Measurements from ENCODE around the gene PCSK4.

The PCSK4 gene

DNA sequence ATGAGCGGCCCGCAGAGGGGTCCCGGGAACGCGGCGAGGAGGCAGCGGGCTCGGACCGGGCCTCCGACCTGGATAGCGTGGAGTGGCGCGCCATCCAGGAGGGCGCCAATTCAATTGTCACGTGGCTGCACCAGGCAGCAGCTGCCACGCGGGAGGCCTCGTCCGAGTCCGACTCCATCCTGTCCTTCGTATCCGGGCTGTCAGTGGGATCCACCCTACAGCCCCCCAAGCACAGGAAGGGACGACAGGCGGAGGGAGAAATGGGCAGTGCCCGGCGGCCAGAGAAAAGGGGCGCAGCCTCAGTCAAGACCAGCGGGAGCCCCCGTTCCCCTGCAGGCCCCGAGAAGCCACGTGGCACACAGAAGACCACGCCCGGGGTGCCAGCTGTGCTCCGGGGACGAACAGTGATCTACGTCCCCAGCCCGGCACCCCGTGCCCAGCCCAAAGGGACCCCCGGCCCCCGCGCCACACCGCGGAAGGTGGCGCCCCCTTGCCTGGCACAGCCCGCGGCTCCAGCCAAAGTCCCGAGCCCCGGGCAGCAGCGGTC lies 21.8 kb downstream of the PCSK4 start:
- no CpG with 5 or more reads among the region's 49 CpGs for WGBS, 2 donors (ENCODE audit: extremely low coverage in 2 of 2, insufficient read length in 2 of 2, insufficient replicate concordance in 1 of 2)

DNA sequence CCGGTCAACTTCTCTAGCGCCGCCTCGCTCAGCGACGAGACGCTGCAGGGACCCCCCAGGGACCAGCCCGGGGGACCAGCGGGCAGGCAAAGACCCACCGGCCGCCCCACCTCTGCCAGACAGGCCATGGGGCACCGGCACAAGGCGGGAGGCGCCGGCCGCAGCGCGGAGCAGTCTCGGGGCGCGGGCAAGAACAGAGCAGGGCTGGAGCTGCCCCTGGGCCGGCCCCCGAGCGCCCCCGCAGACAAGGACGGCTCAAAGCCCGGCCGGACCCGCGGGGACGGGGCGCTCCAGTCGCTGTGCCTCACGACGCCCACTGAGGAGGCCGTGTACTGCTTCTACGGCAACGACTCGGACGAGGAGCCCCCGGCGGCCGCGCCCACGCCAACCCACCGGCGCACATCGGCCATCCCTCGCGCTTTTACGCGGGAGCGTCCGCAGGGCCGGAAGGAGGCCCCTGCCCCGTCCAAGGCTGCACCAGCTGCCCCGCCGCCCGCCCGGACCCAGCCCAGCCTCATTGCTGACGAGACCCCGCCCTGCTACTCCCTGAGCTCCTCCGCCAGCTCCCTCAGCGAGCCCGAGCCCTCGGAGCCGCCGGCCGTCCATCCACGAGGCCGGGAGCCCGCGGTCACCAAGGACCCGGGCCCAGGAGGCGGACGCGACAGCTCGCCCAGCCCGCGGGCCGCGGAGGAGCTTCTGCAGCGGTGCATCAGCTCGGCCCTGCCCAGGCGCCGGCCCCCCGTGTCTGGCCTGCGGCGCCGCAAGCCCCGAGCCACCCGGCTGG lies 22.5 kb downstream of the PCSK4 start:
- H4K8ac ChIP-seq (ENCODE audit: low read depth, low read length): peak overlapping the region; percentile 17
- H3K23ac ChIP-seq (ENCODE audit: low read depth, low read length, poor library complexity): peak overlapping the region; percentile 91
- no peak overlapping the region for H2BK120ac ChIP-seq (ENCODE audit: low read depth, low read length)
- peak overlapping the region; percentile 75 for H2BK15ac ChIP-seq (ENCODE audit: low read length)
- no peak overlapping the region for H3K27ac ChIP-seq (replicated peaks; ENCODE audit: low read length)
- peak overlapping the region; percentile 90 for H2AK5ac ChIP-seq (ENCODE audit: low read depth, low read length)
- no peak overlapping the region for H3K4ac ChIP-seq (ENCODE audit: low read length)
- H3K36me3 ChIP-seq (replicated peaks in 1 of 2; ENCODE audit: control insufficient read depth in 2 of 2, insufficient read depth in 2 of 2, low read length in 2 of 2): peaks cover 1 to 61% of the 10 kb centered on the region in 2 donors
- H3K9me3 ChIP-seq (replicated peaks in 1 of 2; ENCODE audit: control insufficient read depth in 2 of 2, insufficient read depth in 1 of 2, low read depth in 1 of 2, low read length in 2 of 2): peaks cover 0 to 11% of the 10 kb centered on the region in 2 donors
- H2AFZ ChIP-seq (ENCODE audit: low read length): no peak overlapping the region
- H3K4me3 ChIP-seq (ENCODE audit: low read length in 2 of 2): no peak overlapping the region
- peak overlapping the region; percentile 21 for H3K14ac ChIP-seq (ENCODE audit: low read length)
- H3K9ac ChIP-seq (ENCODE audit: low read depth, low read length, poor library complexity): peak overlapping the region; percentile 60
- H2BK12ac ChIP-seq (ENCODE audit: low read length): no peak overlapping the region
- no peak overlapping the region for H4K91ac ChIP-seq (ENCODE audit: low read depth, low read length, poor library complexity)
- H3K4me2 ChIP-seq (ENCODE audit: insufficient read depth, low read length, poor library complexity, severe bottlenecking): peak overlapping the region; percentile 40
- no CpG with 5 or more reads among the region's 92 CpGs for WGBS, 2 donors (ENCODE audit: extremely low coverage in 2 of 2, insufficient read length in 2 of 2, insufficient replicate concordance in 1 of 2)
- peaks cover 0 to 72% (median 50%) of the 10 kb centered on the region in 3 experiments for H3K27me3 ChIP-seq (ENCODE audit: control insufficient read depth in 3 of 3, insufficient read depth in 3 of 3, low read depth in 1 of 3, low read length in 3 of 3)
- peak overlapping the region; percentile 24 for H2BK5ac ChIP-seq (ENCODE audit: low read length)
- peaks cover 26% of the 10 kb centered on the region for H3K79me1 ChIP-seq (ENCODE audit: low read depth, low read length)
- DNase-seq (ENCODE audit: low spot score): no peak
- H3K4me1 ChIP-seq (ENCODE audit: control insufficient read depth in 2 of 2, insufficient read depth in 1 of 2, low read depth in 1 of 2, low read length in 2 of 2): peaks cover 0 to 27% of the 10 kb centered on the region in 2 donors
- peak overlapping the region; percentile 94 for H3K18ac ChIP-seq (ENCODE audit: low read length)

More for the DNA sequence above, 21.8 kb downstream of the PCSK4 start:
- H3K18ac ChIP-seq (ENCODE audit: low read length): peak overlapping the region; percentile 90
- peak overlapping the region; percentile 90 for H2AK5ac ChIP-seq (ENCODE audit: low read depth, low read length)
- no peak overlapping the region for H4K91ac ChIP-seq (ENCODE audit: low read depth, low read length, poor library complexity)
- peak overlapping the region; percentile 91 for H3K23ac ChIP-seq (ENCODE audit: low read depth, low read length, poor library complexity)
- peak overlapping the region; percentile 11 for H3K4me2 ChIP-seq (ENCODE audit: insufficient read depth, low read length, poor library complexity, severe bottlenecking)
- no peak overlapping the region for H3K9ac ChIP-seq (ENCODE audit: low read depth, low read length, poor library complexity)
- peaks cover 0 to 27% of the 10 kb centered on the region in 2 donors for H3K4me1 ChIP-seq (ENCODE audit: control insufficient read depth in 2 of 2, insufficient read depth in 1 of 2, low read depth in 1 of 2, low read length in 2 of 2)
- H3K14ac ChIP-seq (ENCODE audit: low read length): peak overlapping the region; percentile 56
- H4K8ac ChIP-seq (ENCODE audit: low read depth, low read length): no peak overlapping the region
- no peak overlapping the region for H3K4ac ChIP-seq (ENCODE audit: low read length)
- peaks cover 0 to 11% of the 10 kb centered on the region in 2 donors for H3K9me3 ChIP-seq (replicated peaks in 1 of 2; ENCODE audit: control insufficient read depth in 2 of 2, insufficient read depth in 1 of 2, low read depth in 1 of 2, low read length in 2 of 2)
- peak overlapping the region; percentile 58 for H2BK15ac ChIP-seq (ENCODE audit: low read length)
- no peak overlapping the region for H3K27ac ChIP-seq (replicated peaks; ENCODE audit: low read length)
- peak overlapping the region; percentile 24 for H2BK5ac ChIP-seq (ENCODE audit: low read length)
- H2BK120ac ChIP-seq (ENCODE audit: low read depth, low read length): no peak overlapping the region
- peaks cover 1 to 56% of the 10 kb centered on the region in 2 donors for H3K36me3 ChIP-seq (replicated peaks in 1 of 2; ENCODE audit: control insufficient read depth in 2 of 2, insufficient read depth in 2 of 2, low read length in 2 of 2)
- peaks cover 29% of the 10 kb centered on the region for H3K79me1 ChIP-seq (ENCODE audit: low read depth, low read length)
- DNase-seq (ENCODE audit: low spot score): no peak
- peaks cover 0 to 74% (median 50%) of the 10 kb centered on the region in 3 experiments for H3K27me3 ChIP-seq (ENCODE audit: control insufficient read depth in 3 of 3, insufficient read depth in 3 of 3, low read depth in 1 of 3, low read length in 3 of 3)
- H2AFZ ChIP-seq (ENCODE audit: low read length): no peak overlapping the region
- no peak overlapping the region for H3K4me3 ChIP-seq (ENCODE audit: low read length in 2 of 2)
- peak overlapping the region; percentile 73 for H2BK12ac ChIP-seq (ENCODE audit: low read length)

DNA sequence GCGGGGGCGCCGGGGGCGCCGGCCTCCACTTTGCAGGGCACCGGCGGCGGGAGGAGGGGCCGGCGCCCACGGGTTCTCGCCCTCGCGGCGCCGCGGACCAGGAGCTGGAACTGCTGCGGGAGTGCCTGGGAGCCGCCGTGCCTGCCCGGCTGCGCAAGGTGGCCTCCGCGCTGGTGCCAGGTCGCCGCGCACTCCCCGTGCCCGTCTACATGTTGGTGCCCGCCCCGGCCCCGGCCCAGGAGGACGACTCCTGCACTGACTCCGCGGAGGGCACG lies 23.0 kb downstream of the PCSK4 start:
- H3K27ac ChIP-seq (replicated peaks; ENCODE audit: low read length): no peak overlapping the region
- H3K4me1 ChIP-seq (ENCODE audit: control insufficient read depth in 2 of 2, insufficient read depth in 1 of 2, low read depth in 1 of 2, low read length in 2 of 2): peaks cover 0 to 25% of the 10 kb centered on the region in 2 donors
- peak overlapping the region; percentile 44 for H3K9ac ChIP-seq (ENCODE audit: low read depth, low read length, poor library complexity)
- no peak overlapping the region for H2BK5ac ChIP-seq (ENCODE audit: low read length)
- no CpG with 5 or more reads among the region's 36 CpGs for WGBS, 2 donors (ENCODE audit: extremely low coverage in 2 of 2, insufficient read length in 2 of 2, insufficient replicate concordance in 1 of 2)
- H3K4me3 ChIP-seq (ENCODE audit: low read length in 2 of 2): no peak overlapping the region
- H3K36me3 ChIP-seq (replicated peaks in 1 of 2; ENCODE audit: control insufficient read depth in 2 of 2, insufficient read depth in 2 of 2, low read length in 2 of 2): peaks cover 1 to 61% of the 10 kb centered on the region in 2 donors
- peak overlapping the region; percentile 75 for H2BK15ac ChIP-seq (ENCODE audit: low read length)
- DNase-seq (ENCODE audit: low spot score): no peak
- H3K18ac ChIP-seq (ENCODE audit: low read length): peak overlapping the region; percentile 94
- H3K27me3 ChIP-seq (ENCODE audit: control insufficient read depth in 3 of 3, insufficient read depth in 3 of 3, low read depth in 1 of 3, low read length in 3 of 3): peaks cover 0 to 67% (median 50%) of the 10 kb centered on the region in 3 experiments
- peak overlapping the region; percentile 93 for H3K23ac ChIP-seq (ENCODE audit: low read depth, low read length, poor library complexity)
- H3K4me2 ChIP-seq (ENCODE audit: insufficient read depth, low read length, poor library complexity, severe bottlenecking): peak overlapping the region; percentile 40
- peak overlapping the region; percentile 75 for H2AK5ac ChIP-seq (ENCODE audit: low read depth, low read length)
- H3K4ac ChIP-seq (ENCODE audit: low read length): no peak overlapping the region
- peaks cover 0 to 11% of the 10 kb centered on the region in 2 donors for H3K9me3 ChIP-seq (replicated peaks in 1 of 2; ENCODE audit: control insufficient read depth in 2 of 2, insufficient read depth in 1 of 2, low read depth in 1 of 2, low read length in 2 of 2)
- no peak overlapping the region for H4K91ac ChIP-seq (ENCODE audit: low read depth, low read length, poor library complexity)
- no peak overlapping the region for H2BK12ac ChIP-seq (ENCODE audit: low read length)
- no peak overlapping the region for H2BK120ac ChIP-seq (ENCODE audit: low read depth, low read length)
- H2AFZ ChIP-seq (ENCODE audit: low read length): no peak overlapping the region
- peaks cover 25% of the 10 kb centered on the region for H3K79me1 ChIP-seq (ENCODE audit: low read depth, low read length)
- no peak overlapping the region for H4K8ac ChIP-seq (ENCODE audit: low read depth, low read length)
- peak overlapping the region; percentile 89 for H3K14ac ChIP-seq (ENCODE audit: low read length)
